Measurements from ENCODE around the gene CCDC14.
"Not testable (repeated sequence)": the region's sequence is repeated elsewhere in the genome, so short reads cannot be mapped to it uniquely, and the experiment has no call there.

Gene CCDC14

GRCh38 chr3:123986427-123986826 lies 25.4 kb upstream of the CCDC14 start:
- DNase-seq (ENCODE audit: low read depth) = no peak
- TF ChIP-seq CTCF (IDR thresholded peaks at IDR 0.05; ENCODE audit: insufficient read depth, low read depth, low read length, missing control alignments) = no peak
- no peak overlapping the region for H3K4me3 ChIP-seq (ENCODE audit: low read depth, low read length)

- no peak for TF ChIP-seq CTCF (IDR thresholded peaks at IDR 0.05; ENCODE audit: insufficient read depth, low read depth, low read length, missing control alignments)
- DNase-seq (ENCODE audit: low read depth) = no peak
- no peak overlapping the region for H3K4me3 ChIP-seq (ENCODE audit: low read depth, low read length)
These were observed 23.9 kb upstream of the CCDC14 start for GRCh38 chr3:123984957-123985356.

GRCh38 chr3:123984350-123984749 lies 23.3 kb upstream of the CCDC14 start:
- TF ChIP-seq CTCF (IDR thresholded peaks at IDR 0.05; ENCODE audit: insufficient read depth, low read depth, low read length, missing control alignments) = no peak
- no peak for DNase-seq (ENCODE audit: low read depth)
- no peak overlapping the region for H3K4me3 ChIP-seq (ENCODE audit: low read depth, low read length)

- H3K4me3 ChIP-seq (ENCODE audit: low read depth, low read length); DNase-seq (ENCODE audit: low read depth): not testable (repeated sequence)
These were observed 20.3 kb upstream of the CCDC14 start for GRCh38 chr3:123981317-123981716.

- H3K4me3 ChIP-seq (ENCODE audit: low read depth, low read length) = no peak overlapping the region
- DNase-seq (ENCODE audit: low read depth) = no peak
- TF ChIP-seq CTCF (IDR thresholded peaks at IDR 0.05; ENCODE audit: insufficient read depth, low read depth, low read length, missing control alignments) = no peak
These were observed 19.5 kb upstream of the CCDC14 start for GRCh38 chr3:123980539-123980938.

- TF ChIP-seq CTCF (IDR thresholded peaks at IDR 0.05; ENCODE audit: insufficient read depth, low read depth, low read length, missing control alignments) = peak; percentile 58
- not testable (repeated sequence) for H3K4me3 ChIP-seq (ENCODE audit: low read depth, low read length); DNase-seq (ENCODE audit: low read depth)
These were observed 18.8 kb upstream of the CCDC14 start for GRCh38 chr3:123979525-123980501.

- DNase-seq (ENCODE audit: low read depth); H3K4me3 ChIP-seq (ENCODE audit: low read depth, low read length): not testable (repeated sequence)
These were observed 15.9 kb upstream of the CCDC14 start for GRCh38 chr3:123976904-123977303.

- not testable (repeated sequence) for H3K4me3 ChIP-seq (ENCODE audit: low read depth, low read length); DNase-seq (ENCODE audit: low read depth)
These were observed 15.3 kb upstream of the CCDC14 start for GRCh38 chr3:123976181-123976898.

- DNase-seq (ENCODE audit: low read depth); H3K4me3 ChIP-seq (ENCODE audit: low read depth, low read length): not testable (repeated sequence)
These were observed 14.0 kb upstream of the CCDC14 start for GRCh38 chr3:123975030-123975429.

Measured in GM12865 (cell line).